NT2/D1 (cell line): ENCODE measurements around the gene RAET1L.

Experiments
- SUZ12 ChIP-seq: IDR thresholded peaks from 2 replicates; pipeline ENCODE4 v1.6.1; 2011; ENCODE audit not compliant: insufficient read length, insufficient read depth; ENCODE audit errors: extremely low read depth
- YY1 ChIP-seq: IDR thresholded peaks from 2 replicates; pipeline ENCODE4 v1.6.1; 2011; ENCODE audit not compliant: insufficient read length, insufficient read depth

GRCh38 chr6:150053450-150053849 is 28.1 kb upstream of the RAET1L start:
- no peak for TF ChIP-seq SUZ12
- no peak for TF ChIP-seq YY1
